Spleen (tissue), 11 donors: ENCODE results near the gene SIRPA. TPM values are rescaled to one million over a fixed set of nuclear protein-coding genes. Genes with fewer than 3 reads are reported as not detected.
A peak's percentile ranks its signal among the peaks of the same experiment; 100 is the strongest.

Experiments used
- DNase-seq: peaks from one replicate; pipeline ENCODE4 v3.0.0-alpha.2; 2020
- H3K27ac ChIP-seq, 8 donors: fragments of 200-600 bp; sonication (generic) in 7 of 8; 1 replicate in 4 of 8; 2 replicates in 4 of 8; pipeline versions ENCODE4 v1.5.0 to v1.8.0; 2016 to 2021; ENCODE audit warnings: inconsistent platforms in 4 of 8, mild to moderate bottlenecking in 4 of 8, moderate library complexity in 1 of 8
- H3K27me3 ChIP-seq, 7 donors: fragments of 200-600 bp; sonication (generic) in 6 of 7; replicated peaks in 1 of 7; 1 replicate in 4 of 7; 2 replicates in 3 of 7; pipeline versions ENCODE4 v1.5.0 to v1.8.0; 2016 to 2021; ENCODE audit warnings: inconsistent platforms in 3 of 7, mild to moderate bottlenecking in 1 of 7
- H3K36me3 ChIP-seq, 6 donors: fragments of 200-600 bp; sonication (generic) in 5 of 6; 1 replicate in 4 of 6; 2 replicates in 2 of 6; pipeline versions ENCODE4 v1.5.0 to v1.8.0; 2016 to 2021; ENCODE audit warnings: inconsistent platforms in 2 of 6
- H3K4me1 ChIP-seq, 6 donors: fragments of 200-600 bp; sonication (generic) in 5 of 6; 1 replicate in 3 of 6; 2 replicates in 3 of 6; pipeline versions ENCODE4 v1.5.0 to v1.8.0; 2016 to 2021; ENCODE audit warnings: inconsistent platforms in 3 of 6
- H3K4me3 ChIP-seq, 8 donors: fragments of 200-600 bp; sonication (generic) in 7 of 8; 1 replicate in 4 of 8; 2 replicates in 4 of 8; pipeline versions ENCODE4 v1.5.0 to v1.8.0; 2016 to 2021; ENCODE audit warnings: inconsistent platforms in 4 of 8, mild to moderate bottlenecking in 4 of 8, moderate library complexity in 2 of 8
- H3K9me3 ChIP-seq, 8 donors: fragments of 200-600 bp; sonication (generic) in 7 of 8; 1 replicate in 4 of 8; 2 replicates in 4 of 8; pipeline versions ENCODE4 v1.5.0 to v1.8.0; 2016 to 2021; ENCODE audit warnings: inconsistent platforms in 4 of 8
- CTCF ChIP-seq, 11 experiments: fragments of 200-600 bp in 7 of 11; fragments of 450-650 bp in 4 of 11; sonication (generic) in 4 of 11; IDR thresholded peaks in 8 of 11; conservative IDR thresholded peaks in 3 of 11; 1 replicate in 7 of 11; 2 replicates in 4 of 11; pipeline versions ENCODE4 v1.4.0 to v1.8.0; 2016 to 2021; ENCODE audit warnings: antibody characterized with exemption in 11 of 11, inconsistent platforms in 4 of 11, mild to moderate bottlenecking in 1 of 11
- POLR2A ChIP-seq, 3 donors: fragments of 450-650 bp; IDR thresholded peaks; one replicate each; pipeline ENCODE4 v1.5.1; 2017; ENCODE audit warnings: antibody characterized with exemption in 3 of 3, mild to moderate bottlenecking in 1 of 3
- POLR2AphosphoS5 ChIP-seq, 3 donors: sonication (generic); formaldehyde crosslinking; IDR thresholded peaks; one replicate each; pipeline ENCODE4 v1.5.1; 2017; ENCODE audit warnings: antibody characterized with exemption in 3 of 3
- WGBS, 5 donors: extraction: QIAGEN DNeasy Blood & Tissue Kit in 3 of 5; methylation state at CpG; one replicate each; pipeline versions ENCODE4 v1.1.5 to v1.1.7; 2013 to 2018; 5-methylcytosine and 5-hydroxymethylcytosine counted together
- intact Hi-C: fragments of 100-400 bp; cut with DNase I; formaldehyde crosslinking; loops from one replicate; pipeline ENCODE4 v1.15.0; 2023; ENCODE audit warnings: low total_unique reads
- polyA plus RNA-seq, 3 donors: library from polyadenylated mRNA; stranded (reverse); fragments of 200-250 nt; gene quantifications; one replicate each; pipeline ENCODE4 v1.2.1, GENCODE V29; 2013
- total RNA-seq, 7 donors: library from RNA; depleted of rRNA in 3 of 7; stranded (reverse); fragments of >200 nt in 3 of 7; fragmentation: NEBNext Ultra II Directional in 4 of 7; extraction: Animal tissue kit (Norgen Biotek cat#: 25700) in 4 of 7; gene quantifications; one replicate each; pipeline versions ENCODE4 v1.1.0 to v1.2.1, GENCODE V29; 2016 to 2021
- donor health status: healthy with polysubstance abuse.
- donor health status: DM: no; HTN: no; CAD: no; lungs with moderate emphysema.
- donor health status: DM: no; HTN: no; CAD: no.
- donor health status: Bipolar disorder and iron deficiency.
- donor health status: healthy.
- donor health status: DM: no; HTN: no; CAD: no.
- donor health status: DM: yes; HTN: yes; CAD: no.

SIRPA gene
- total and polyA plus RNA-seq, 10 donors = 9.8 to 104 (median 38.4) TPM

DNA sequence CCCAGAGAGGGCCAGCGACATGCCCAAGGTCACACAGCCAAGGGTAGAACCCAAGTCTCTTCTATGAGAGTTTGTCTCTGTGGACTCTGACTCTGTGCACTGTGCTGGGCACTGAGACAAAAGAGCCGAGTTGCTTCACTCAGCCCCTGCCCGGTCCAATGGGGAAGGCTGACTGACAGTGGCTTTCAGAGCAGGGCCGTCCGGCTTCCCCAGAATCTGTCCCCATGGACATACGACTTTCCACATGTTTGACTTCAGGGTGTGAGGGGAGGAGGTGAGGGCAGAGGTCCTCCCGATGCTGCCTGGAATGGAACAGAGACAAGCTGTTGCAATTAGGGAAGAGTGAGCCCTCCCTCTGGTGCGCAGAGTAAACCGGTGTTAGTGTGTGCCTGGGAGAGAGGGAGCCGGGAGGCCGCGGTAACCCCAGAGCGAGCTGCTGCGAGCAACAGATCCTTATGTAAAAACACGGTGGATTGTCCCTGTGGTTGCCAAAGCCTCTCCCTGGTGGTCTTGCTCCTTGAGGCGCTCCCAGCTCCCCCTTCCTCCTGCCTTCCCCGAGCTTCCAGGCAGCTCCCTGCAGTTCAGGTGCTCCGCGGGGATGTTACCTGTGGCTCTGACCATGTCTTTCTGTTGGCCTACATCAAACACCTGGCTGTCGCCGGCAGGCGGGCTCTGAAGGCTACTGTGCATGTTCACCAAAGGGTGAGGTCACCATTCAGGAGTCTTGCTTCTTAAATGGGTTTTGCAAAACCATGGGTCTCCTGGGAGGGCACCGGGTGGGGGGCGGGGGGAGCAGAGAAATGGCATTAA, 672 bp downstream of the SIRPA start:
- Histone ChIP-seq H3K27ac (peak overlapping the region; percentile 13 to 98 (median 94)), H3K4me1 (peaks cover 19 to 84% (median 62%) of the 10 kb centered on the region in 6 donors), H3K36me3 (peaks cover 0 to 18% (median 0%) of the 10 kb centered on the region in 6 donors), H3K4me3 (peak overlapping the region; percentile 41 to 80 (median 58)), H3K27me3 (peaks cover 0 to 45% (median 4%) of the 10 kb centered on the region in 7 donors), H3K9me3 (no peaks in the 10 kb centered on the region)
- WGBS, 5 donors = 17 to 31% (median 23%) methylated on average over 23 to 24 of the region's 24 CpGs
- DNase-seq = no peak
- intact Hi-C loops = no loop called here
- no peak for TF ChIP-seq CTCF (IDR thresholded peaks at IDR 0.05 in 8 of 11, conservative IDR thresholded peaks at IDR 0.05 in 3 of 11)
- no peak for TF ChIP-seq POLR2A (IDR thresholded peaks at IDR 0.05)

DNA sequence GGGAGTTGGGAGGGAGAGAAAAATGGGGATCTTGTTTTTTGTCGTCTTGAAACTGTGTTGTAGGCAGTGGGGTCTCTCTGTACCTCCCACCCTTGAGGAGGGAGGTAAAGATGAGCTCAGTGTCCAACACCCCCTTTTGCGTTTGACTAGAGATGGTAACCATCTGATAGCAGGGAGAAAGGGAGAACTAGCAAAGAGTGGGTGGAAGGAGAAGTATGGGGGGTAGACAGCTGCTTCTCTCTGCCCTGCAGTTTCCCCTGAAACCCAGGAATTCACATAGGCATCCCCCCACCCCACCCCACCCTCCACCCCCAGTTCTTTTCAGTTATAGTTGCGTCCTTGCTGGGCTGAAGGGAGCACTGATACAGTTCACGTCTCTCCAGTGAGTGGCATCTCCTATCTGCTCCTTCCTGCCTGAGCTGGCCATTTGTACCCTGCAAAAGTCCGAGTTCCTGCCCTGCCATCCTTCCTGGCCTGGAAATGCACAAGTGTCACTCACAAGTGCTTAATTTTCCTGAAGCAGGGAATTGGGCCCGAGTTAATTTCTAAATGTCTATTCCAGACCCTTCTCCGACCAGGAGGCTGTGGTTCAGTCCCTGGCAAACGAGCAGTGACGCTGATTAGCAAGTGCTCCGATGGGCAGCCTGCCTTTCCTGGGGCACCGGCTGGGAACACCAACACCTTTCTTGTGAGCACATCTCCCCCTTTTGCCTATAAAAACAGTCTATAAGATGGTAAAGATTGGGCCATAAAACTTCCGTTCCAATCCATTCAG, 1.5 kb downstream of the SIRPA start:
- Histone ChIP-seq H3K4me3 (peak overlapping the region in 7 of 8 donors; percentile 56 to 80 (median 58)), H3K36me3 (peaks cover 0 to 26% (median 0%) of the 10 kb centered on the region in 6 donors), H3K27me3 (peaks cover 0 to 45% (median 4%) of the 10 kb centered on the region in 7 donors), H3K27ac (peak overlapping the region in 7 of 8 donors; percentile 5 to 98 (median 94)), H3K4me1 (peaks cover 19 to 84% (median 62%) of the 10 kb centered on the region in 6 donors), H3K9me3 (no peaks in the 10 kb centered on the region)
- whole genome bisulfite sequencing, 5 donors = 62 to 75% (median 64%) methylated on average over 12 of the region's 12 CpGs
- DNase-seq = no peak
- TF ChIP-seq POLR2AphosphoS5 (IDR thresholded peaks at IDR 0.05) = no peak
- TF ChIP-seq CTCF (IDR thresholded peaks at IDR 0.05 in 8 of 11, conservative IDR thresholded peaks at IDR 0.05 in 3 of 11) = no peak
- no peak for TF ChIP-seq POLR2A (IDR thresholded peaks at IDR 0.05)
- intact Hi-C loops = no loop called here

GRCh38 chr20:1897541-1897940, 2.3 kb downstream of the SIRPA start:
- Histone ChIP-seq H3K4me1 (peaks cover 19 to 78% (median 60%) of the 10 kb centered on the region in 6 donors), H3K9me3 (no peaks in the 10 kb centered on the region), H3K27ac (peak overlapping the region in 7 of 8 donors; percentile 23 to 98 (median 94)), H3K27me3 (peaks cover 0 to 38% (median 4%) of the 10 kb centered on the region in 7 donors), H3K36me3 (peaks cover 0 to 34% (median 0%) of the 10 kb centered on the region in 6 donors), H3K4me3 (peak overlapping the region in 4 of 8 donors; percentile 8 to 80 (median 33))
- intact Hi-C loops = no loop called here
- DNase-seq = no peak
- 56 to 92% (median 78%) methylated on average over 2 of the region's 2 CpGs for WGBS, 5 donors
- TF ChIP-seq POLR2AphosphoS5 (IDR thresholded peaks at IDR 0.05) = no peak
- no peak for TF ChIP-seq CTCF (IDR thresholded peaks at IDR 0.05 in 8 of 11, conservative IDR thresholded peaks at IDR 0.05 in 3 of 11)
- TF ChIP-seq POLR2A (IDR thresholded peaks at IDR 0.05) = no peak
